ENCODE measurements around the gene CLDN17. TPM values are rescaled to one million over a fixed set of nuclear protein-coding genes. Genes with fewer than 3 reads are reported as not detected.

Gene CLDN17
- total RNA-seq, 2 experiments from 2014 or later, result not detected

- no peaks in the 10 kb centered on the region for H3K27me3 Mint-ChIP-seq
Observed at GRCh38 chr21:30164796-30165195, 1.8 kb downstream of the CLDN17 start.

GRCh38 chr21:30153697-30154340 lies 12.8 kb downstream of the CLDN17 start:
- Mint-ChIP-seq H3K36me3 (no peaks in the 10 kb centered on the region), H3K4me1 (no peaks in the 10 kb centered on the region), H3K27ac (no peak overlapping the region), H3K27me3 (no peaks in the 10 kb centered on the region), H3K4me3 (no peak overlapping the region), H3K9me3 (ENCODE audit: low read depth) (peaks cover 7% of the 10 kb centered on the region)
- ATAC-seq (no peak), DNase-seq (no peak)
- CTCF ChIA-PET, result no interaction called here

More at GRCh38 chr21:30164796-30165195, 1.8 kb downstream of the CLDN17 start:
- CTCF ChIA-PET, result no interaction called here
- Mint-ChIP-seq H3K4me1 (no peaks in the 10 kb centered on the region), H3K4me3 (no peak overlapping the region), H3K9me3 (ENCODE audit: low read depth) (peaks cover 4% of the 10 kb centered on the region), H3K27ac (no peak overlapping the region), H3K36me3 (no peaks in the 10 kb centered on the region)
- DNase-seq (no peak), ATAC-seq (no peak)

- Mint-ChIP-seq H3K27ac (no peak overlapping the region), H3K27me3 (no peaks in the 10 kb centered on the region), H3K4me1 (no peaks in the 10 kb centered on the region), H3K4me3 (no peak overlapping the region), H3K9me3 (ENCODE audit: low read depth) (peaks cover 7% of the 10 kb centered on the region), H3K36me3 (no peaks in the 10 kb centered on the region)
- CTCF ChIA-PET, result no interaction called here
- ATAC-seq (no peak), DNase-seq (no peak)
Observed at GRCh38 chr21:30152792-30153191, 13.8 kb downstream of the CLDN17 start.

GRCh38 chr21:30148906-30149305 lies 17.7 kb downstream of the CLDN17 start:
- Mint-ChIP-seq H3K27me3 (no peaks in the 10 kb centered on the region), H3K4me3 (no peak overlapping the region), H3K4me1 (no peaks in the 10 kb centered on the region), H3K36me3 (no peaks in the 10 kb centered on the region), H3K9me3 (ENCODE audit: low read depth) (peaks cover 4% of the 10 kb centered on the region), H3K27ac (no peak overlapping the region)
- CTCF ChIA-PET, result no interaction called here
- ATAC-seq (no peak), DNase-seq (no peak)

- ATAC-seq (no peak), DNase-seq (no peak)
- Mint-ChIP-seq H3K9me3 (ENCODE audit: low read depth) (peaks cover 6% of the 10 kb centered on the region), H3K27ac (no peak overlapping the region), H3K4me3 (no peak overlapping the region), H3K4me1 (no peaks in the 10 kb centered on the region), H3K36me3 (no peaks in the 10 kb centered on the region), H3K27me3 (no peaks in the 10 kb centered on the region)
- CTCF ChIA-PET, result no interaction called here
Observed at GRCh38 chr21:30146558-30147282, 19.9 kb downstream of the CLDN17 start.

GRCh38 chr21:30138483-30138882 lies 28.1 kb downstream of the CLDN17 start:
- peaks cover 3% of the 10 kb centered on the region for H3K9me3 Mint-ChIP-seq (ENCODE audit: low read depth)
- ATAC-seq, result no peak
- H3K27me3 Mint-ChIP-seq, result no peaks in the 10 kb centered on the region
- CTCF ChIA-PET, result no interaction called here
- no peak for DNase-seq
- no peaks in the 10 kb centered on the region for H3K36me3 Mint-ChIP-seq
- H3K4me1 Mint-ChIP-seq, result no peaks in the 10 kb centered on the region
- no peak overlapping the region for H3K4me3 Mint-ChIP-seq
- no peak overlapping the region for H3K27ac Mint-ChIP-seq

- CTCF ChIA-PET, result no interaction called here
- Mint-ChIP-seq H3K4me1 (no peaks in the 10 kb centered on the region), H3K36me3 (no peaks in the 10 kb centered on the region), H3K27ac (no peak overlapping the region), H3K4me3 (no peak overlapping the region), H3K9me3 (ENCODE audit: low read depth) (peaks cover 5% of the 10 kb centered on the region), H3K27me3 (no peaks in the 10 kb centered on the region)
- ATAC-seq, result no peak
- DNase-seq, result no peak
Observed at GRCh38 chr21:30129246-30129645, 37.4 kb downstream of the CLDN17 start.

- Mint-ChIP-seq H3K36me3 (no peaks in the 10 kb centered on the region), H3K27me3 (no peaks in the 10 kb centered on the region), H3K27ac (no peak overlapping the region), H3K4me1 (no peaks in the 10 kb centered on the region), H3K4me3 (no peak overlapping the region), H3K9me3 (ENCODE audit: low read depth) (peaks cover 5% of the 10 kb centered on the region)
- DNase-seq (no peak), ATAC-seq (no peak)
- CTCF ChIA-PET, result no interaction called here
Observed at GRCh38 chr21:30126576-30126975, 40.0 kb downstream of the CLDN17 start.

- no peaks in the 10 kb centered on the region for H3K4me1 Mint-ChIP-seq
- CTCF ChIA-PET, result no interaction called here
- no peak for ATAC-seq
- H3K4me3 Mint-ChIP-seq, result no peak overlapping the region
- H3K27me3 Mint-ChIP-seq, result no peaks in the 10 kb centered on the region
- H3K9me3 Mint-ChIP-seq (ENCODE audit: low read depth), result no peaks in the 10 kb centered on the region
- no peak overlapping the region for H3K27ac Mint-ChIP-seq
- no peak for DNase-seq
- no peaks in the 10 kb centered on the region for H3K36me3 Mint-ChIP-seq
Observed at GRCh38 chr21:30117631-30118030, 49.0 kb downstream of the CLDN17 start.

- ATAC-seq (no peak), DNase-seq (no peak)
- Mint-ChIP-seq H3K4me1 (no peaks in the 10 kb centered on the region), H3K27ac (no peak overlapping the region), H3K4me3 (no peak overlapping the region), H3K9me3 (ENCODE audit: low read depth) (no peaks in the 10 kb centered on the region), H3K36me3 (no peaks in the 10 kb centered on the region), H3K27me3 (no peaks in the 10 kb centered on the region)
- CTCF ChIA-PET, result no interaction called here
Observed at GRCh38 chr21:30116479-30116878, 50.1 kb downstream of the CLDN17 start.

Other genes with a start within 250 kb of the CLDN17 start
- not detected for gene GRIK1, start 226.8 kb downstream of the CLDN17 start, total RNA-seq
- gene CLDN8, start 49.3 kb upstream of the CLDN17 start, total RNA-seq, result not detected
- gene KRTAP24-1, start 116.1 kb upstream of the CLDN17 start, total RNA-seq, result not detected
- gene KRTAP25-1, start 122.7 kb upstream of the CLDN17 start, total RNA-seq, result not detected
- not detected for gene KRTAP26-1, start 153.5 kb upstream of the CLDN17 start, total RNA-seq
- gene KRTAP27-1, start 170.9 kb upstream of the CLDN17 start, total RNA-seq, result not detected
- gene KRTAP23-1, start 181.8 kb upstream of the CLDN17 start, total RNA-seq, result not detected
- not detected for gene KRTAP13-2, start 205.5 kb upstream of the CLDN17 start, total RNA-seq
- not detected for gene KRTAP13-1, start 229.2 kb upstream of the CLDN17 start, total RNA-seq

Data from activated CD8-positive, alpha-beta memory T cell treated with anti-CD3 and anti-CD28 coated beads, Interleukin-2, amount 10 ng/mL, durations not matched to agents 7 days and 5 days (primary cell).